Measurements from ENCODE around the gene KMT2B.

- TF ChIP-seq TAF1 (IDR thresholded peaks at IDR 0.05; ENCODE audit: low read depth), result no peak
- no peak for TF ChIP-seq YY1 (IDR thresholded peaks at IDR 0.05; ENCODE audit: low read depth)
These were observed 5.0 kb upstream of the KMT2B start for GRCh38 chr19:35712567-35713505.
